ENCODE measurements around the gene AIG1. TPM values are rescaled to one million over a fixed set of nuclear protein-coding genes. Genes with fewer than 3 reads are reported as not detected.

AIG1 gene
- total and polyA plus RNA-seq, 2 experiments from 2014 or later, result 92.8 to 102 TPM

GRCh38 chr6:143390278-143390677 is 329.6 kb downstream of the AIG1 start:
- Histone ChIP-seq H3K36me3 (replicated peaks; ENCODE audit: insufficient read depth, low read depth) (no peaks in the 10 kb centered on the region), H3K9me3 (ENCODE audit: low read depth) (no peaks in the 10 kb centered on the region), H3K4me1 (ENCODE audit: insufficient read depth) (no peaks in the 10 kb centered on the region), H3K9me2 (replicated peaks; ENCODE audit: insufficient read depth) (no peaks in the 10 kb centered on the region), H2AFZ (no peak overlapping the region), H3K27me3 (no peaks in the 10 kb centered on the region), H3K4me3 (no peak overlapping the region), H3K79me2 (no peaks in the 10 kb centered on the region), H3K27ac (no peak overlapping the region), H3K4me2 (no peak overlapping the region), H4K20me1 (ENCODE audit: insufficient read depth, poor library complexity, severe bottlenecking) (no peaks in the 10 kb centered on the region)
- 91% methylated on average over 3 of the region's 3 CpGs for WGBS (ENCODE audit: low lambda C conversion rate, missing lambda C conversion rate)
- TF ChIP-seq EZH2phosphoT487 (IDR thresholded peaks at IDR 0.05; ENCODE audit: low read depth, severe bottlenecking, unreplicated experiment) (no peak), EZH2 (IDR thresholded peaks at IDR 0.05; ENCODE audit: borderline replicate concordance) (no peak), CTCF (IDR thresholded peaks at IDR 0.05; ENCODE audit: poor library complexity) (no peak)
- DNase-seq (ENCODE audit: low spot score), result no peak

Other genes with a start within 250 kb of the AIG1 start
- gene HIVEP2, start 115.7 kb upstream of the AIG1 start, total RNA-seq, result 9.4 TPM in 2 replicates
- 3.3 and 3.9 TPM in 2 replicates for gene HIVEP2, start 115.7 kb upstream of the AIG1 start, polyA plus RNA-seq

Data from hepatocyte (in vitro differentiated cells).